Measurements from ENCODE around the gene CUEDC1.

DNA sequence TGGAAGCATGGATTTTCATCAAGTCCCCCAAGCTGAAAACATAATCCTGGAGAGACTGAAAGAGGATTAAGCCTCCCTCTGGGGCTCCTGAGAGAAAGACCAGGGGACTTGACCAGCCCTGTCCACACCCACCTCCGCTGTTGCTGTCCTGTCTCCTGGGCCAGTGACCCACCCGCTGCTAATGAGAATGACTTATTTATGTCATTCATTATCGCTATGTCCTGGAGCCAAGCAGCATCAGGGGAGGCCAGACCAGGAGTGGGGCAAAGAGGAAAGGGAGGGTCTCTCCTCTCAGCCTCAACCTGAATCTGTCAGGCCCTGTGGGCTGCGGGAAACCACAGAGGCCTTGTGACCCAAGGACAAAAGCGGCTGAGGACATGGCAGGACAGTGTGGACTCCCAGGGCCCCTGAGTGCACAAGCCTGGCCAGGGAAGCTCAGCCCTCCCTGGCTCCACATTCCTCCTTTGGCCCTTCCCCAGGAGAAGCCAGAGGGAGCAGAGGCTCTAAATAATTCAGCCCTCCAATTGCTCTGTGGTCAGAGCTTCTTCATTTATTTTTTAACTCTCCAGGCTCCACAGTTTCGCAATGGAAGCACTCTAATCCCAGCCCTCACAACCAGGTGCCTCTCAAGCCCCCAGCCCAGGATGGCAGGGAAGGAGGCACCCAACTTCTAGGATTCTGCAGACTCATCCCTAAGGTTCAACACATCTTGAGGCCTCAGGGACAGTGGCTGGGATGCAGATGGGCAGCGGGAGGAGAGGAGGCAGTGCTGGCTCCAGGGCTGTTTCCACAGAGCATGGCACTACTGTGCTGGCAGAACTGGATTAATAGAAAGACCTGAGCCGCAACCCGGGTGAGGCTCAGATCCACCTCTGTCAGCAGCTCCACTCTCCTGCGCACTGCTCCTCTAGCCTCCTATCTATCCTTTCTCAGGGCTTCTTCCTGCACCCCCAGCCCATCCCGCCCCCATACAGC is 19.1 kb downstream of the CUEDC1 start:
- TF ChIP-seq, protein P1, sequence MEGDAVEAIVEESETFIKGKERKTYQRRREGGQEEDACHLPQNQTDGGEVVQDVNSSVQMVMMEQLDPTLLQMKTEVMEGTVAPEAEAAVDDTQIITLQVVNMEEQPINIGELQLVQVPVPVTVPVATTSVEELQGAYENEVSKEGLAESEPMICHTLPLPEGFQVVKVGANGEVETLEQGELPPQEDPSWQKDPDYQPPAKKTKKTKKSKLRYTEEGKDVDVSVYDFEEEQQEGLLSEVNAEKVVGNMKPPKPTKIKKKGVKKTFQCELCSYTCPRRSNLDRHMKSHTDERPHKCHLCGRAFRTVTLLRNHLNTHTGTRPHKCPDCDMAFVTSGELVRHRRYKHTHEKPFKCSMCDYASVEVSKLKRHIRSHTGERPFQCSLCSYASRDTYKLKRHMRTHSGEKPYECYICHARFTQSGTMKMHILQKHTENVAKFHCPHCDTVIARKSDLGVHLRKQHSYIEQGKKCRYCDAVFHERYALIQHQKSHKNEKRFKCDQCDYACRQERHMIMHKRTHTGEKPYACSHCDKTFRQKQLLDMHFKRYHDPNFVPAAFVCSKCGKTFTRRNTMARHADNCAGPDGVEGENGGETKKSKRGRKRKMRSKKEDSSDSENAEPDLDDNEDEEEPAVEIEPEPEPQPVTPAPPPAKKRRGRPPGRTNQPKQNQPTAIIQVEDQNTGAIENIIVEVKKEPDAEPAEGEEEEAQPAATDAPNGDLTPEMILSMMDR (IDR thresholded peaks at IDR 0.05; ENCODE audit: low read length) = no peak
- no peak for TF ChIP-seq EZH2 (optimal IDR thresholded peaks at IDR 0.05; ENCODE audit: low read depth, low read length)
- TF ChIP-seq EZH2phosphoT487 (IDR thresholded peaks at IDR 0.05; ENCODE audit: low read length) = no peak

Measured in MM.1S (cell line).